Neural cell (in vitro differentiated cells): ENCODE measurements around the gene OCIAD1. TPM values are rescaled to one million over a fixed set of nuclear protein-coding genes. Genes with fewer than 3 reads are reported as not detected.
A peak's percentile ranks its signal among the peaks of the same experiment; 100 is the strongest.

Experiments
- H2AFZ ChIP-seq: fragments of 200-600, 300-800 bp; sonication (generic), shearing (Covaris generic); 2 replicates; pipeline ENCODE4 v1.6.0; 2014; ENCODE audit warnings: low read depth, mild to moderate bottlenecking, antibody characterized with exemption, low read length, moderate library complexity
- H3F3A ChIP-seq: fragments of 200-600 bp; shearing (Covaris generic); 2 replicates; pipeline ENCODE4 v1.6.1; 2016; ENCODE audit warnings: mild to moderate bottlenecking, moderate library complexity, mixed read lengths, antibody characterized with exemption, low read length; ENCODE audit not compliant: insufficient read depth, poor library complexity, severe bottlenecking
- H3K27ac ChIP-seq: fragments of 200-600, 300-800 bp; sonication (generic), shearing (Covaris generic); 2 replicates; pipeline ENCODE4 v1.5.1; 2014; ENCODE audit warnings: mild to moderate bottlenecking, low read length, moderate library complexity
- H3K27me3 ChIP-seq: fragments of 300-800, 200-600 bp; sonication (generic), shearing (Covaris generic); 2 replicates; pipeline ENCODE4 v1.6.0; 2014; ENCODE audit warnings: mild to moderate bottlenecking, low read depth, low read length, moderate library complexity; ENCODE audit not compliant: insufficient read depth
- H3K36me3 ChIP-seq: fragments of 300-800, 200-600 bp; sonication (generic), shearing (Covaris generic); 2 replicates; pipeline ENCODE4 v1.5.1; 2014; ENCODE audit warnings: mild to moderate bottlenecking, antibody characterized with exemption, low read length, moderate library complexity; ENCODE audit not compliant: insufficient read depth
- H3K4me2 ChIP-seq: fragments of 300-800, 200-600 bp; sonication (generic), shearing (Covaris generic); 2 replicates; pipeline ENCODE4 v1.6.0; 2014; ENCODE audit warnings: mild to moderate bottlenecking, low read length
- H3K4me3 ChIP-seq: fragments of 300-800, 200-600 bp; sonication (generic), shearing (Covaris generic); 2 replicates; pipeline ENCODE4 v1.5.1; 2014; ENCODE audit warnings: mild to moderate bottlenecking, low read length, moderate library complexity
- H3K79me2 ChIP-seq: fragments of 200-600 bp; shearing (Covaris generic); replicated peaks from 2 replicates; pipeline ENCODE4 v1.6.0; 2014; ENCODE audit warnings: mild to moderate bottlenecking, low read length, moderate library complexity; ENCODE audit not compliant: insufficient read depth
- H3K9ac ChIP-seq: fragments of 300-800, 200-600 bp; sonication (generic), shearing (Covaris generic); 2 replicates; pipeline ENCODE4 v1.6.1; 2016; ENCODE audit warnings: mild to moderate bottlenecking, low read length, mixed read lengths
- H3K9me2 ChIP-seq: fragments of 200-600 bp; shearing (Covaris generic); 2 replicates; pipeline ENCODE4 v1.6.1; 2016; ENCODE audit warnings: mild to moderate bottlenecking, low read length, mixed read lengths; ENCODE audit not compliant: insufficient read depth
- H3K9me3 ChIP-seq: fragments of 200-600, 300-800 bp; sonication (generic), shearing (Covaris generic); 2 replicates; pipeline ENCODE4 v1.6.1; 2016; ENCODE audit warnings: mild to moderate bottlenecking, mixed run types, low read length, moderate library complexity, mixed read lengths
- H4K20me1 ChIP-seq: fragments of 200-600 bp; shearing (Covaris generic); 2 replicates; pipeline ENCODE4 v1.6.1; 2016; ENCODE audit warnings: mild to moderate bottlenecking, mixed run types; ENCODE audit not compliant: insufficient read depth
- CTCF ChIP-seq: fragments of 450-650 bp; IDR thresholded peaks from 2 replicates; pipeline ENCODE4 v1.5.1; 2014; ENCODE audit warnings: antibody characterized with exemption, mild to moderate bottlenecking, moderate library complexity; ENCODE audit not compliant: poor library complexity, severe bottlenecking
- EP300 ChIP-seq: fragments of 450-650 bp; conservative IDR thresholded peaks from 2 replicates; pipeline ENCODE4 v1.6.1; 2014; ENCODE audit warnings: antibody characterized with exemption, mild to moderate bottlenecking, moderate library complexity; ENCODE audit not compliant: poor library complexity, severe bottlenecking
- EZH2 ChIP-seq: fragments of 200-600, 300-800 bp; shearing (Covaris generic), sonication (generic); IDR thresholded peaks from 2 replicates; pipeline ENCODE4 v1.6.1; 2014; ENCODE audit warnings: antibody characterized with exemption, low read length, borderline replicate concordance, mild to moderate bottlenecking; ENCODE audit not compliant: insufficient read depth, poor library complexity, severe bottlenecking
- MXI1 ChIP-seq: fragments of 450-650 bp; conservative IDR thresholded peaks from 2 replicates; pipeline ENCODE4 v1.6.1; 2014; ENCODE audit warnings: antibody characterized with exemption, mild to moderate bottlenecking; ENCODE audit not compliant: poor library complexity, severe bottlenecking
- POLR2AphosphoS5 ChIP-seq: IDR thresholded peaks from 2 replicates; pipeline ENCODE4 v1.6.1; 2012
- RAD21 ChIP-seq: fragments of 450-650 bp; conservative IDR thresholded peaks from 2 replicates; pipeline ENCODE4 v1.6.1; 2014; ENCODE audit warnings: antibody characterized with exemption, mild to moderate bottlenecking, moderate library complexity
- REST ChIP-seq: IDR thresholded peaks from 2 replicates; pipeline ENCODE4 v1.6.1; 2012; ENCODE audit warnings: borderline replicate concordance
- SMC3 ChIP-seq: fragments of 450-650 bp; conservative IDR thresholded peaks from 2 replicates; pipeline ENCODE4 v1.6.1; 2014; ENCODE audit warnings: antibody characterized with exemption, mild to moderate bottlenecking, moderate library complexity; ENCODE audit not compliant: poor library complexity
- TAF1 ChIP-seq: IDR thresholded peaks from 2 replicates; pipeline ENCODE4 v1.6.1; 2012; ENCODE audit warnings: low read depth
- polyA plus RNA-seq: library from polyadenylated mRNA; depleted of rRNA; stranded (reverse); fragments of >200 nt; gene quantifications from 2 replicates; pipeline ENCODE4 v1.2.3, GENCODE V29; 2014

OCIAD1 gene
- polyA plus RNA-seq, 1 donor from 2014 or later: 449 TPM

GRCh38 chr4:48904541-48905142 lies 73.8 kb downstream of the OCIAD1 start:
- H3K9ac ChIP-seq: no peak overlapping the region
- no peaks in the 10 kb centered on the region for H3K9me3 ChIP-seq
- no peaks in the 10 kb centered on the region for H3K27me3 ChIP-seq
- H3K9me2 ChIP-seq: no peaks in the 10 kb centered on the region
- no peak overlapping the region for H3K4me2 ChIP-seq
- H3K27ac ChIP-seq: no peak overlapping the region
- no peaks in the 10 kb centered on the region for H4K20me1 ChIP-seq
- peaks cover 5% of the 10 kb centered on the region for H3K36me3 ChIP-seq
- peak overlapping the region; percentile 76 for H3K4me3 ChIP-seq
- no peaks in the 10 kb centered on the region for H3F3A ChIP-seq
- peaks cover 3% of the 10 kb centered on the region for H3K79me2 ChIP-seq
- H2AFZ ChIP-seq: no peak overlapping the region
- TF ChIP-seq TAF1: no peak
- TF ChIP-seq MXI1: no peak
- no peak for TF ChIP-seq REST
- TF ChIP-seq EP300: no peak

GRCh38 chr4:48905363-48906015 lies 74.6 kb downstream of the OCIAD1 start:
- Histone ChIP-seq H3K4me2 (peak overlapping the region; percentile 39), H3K27me3 (no peaks in the 10 kb centered on the region), H3K9me3 (no peaks in the 10 kb centered on the region), H3K36me3 (peaks cover 5% of the 10 kb centered on the region), H4K20me1 (no peaks in the 10 kb centered on the region), H3K4me3 (peak overlapping the region; percentile 76), H3K9ac (peak overlapping the region; percentile 77), H3K79me2 (peaks cover 3% of the 10 kb centered on the region), H2AFZ (no peak overlapping the region), H3K9me2 (no peaks in the 10 kb centered on the region), H3F3A (no peaks in the 10 kb centered on the region), H3K27ac (no peak overlapping the region)
- no peak for TF ChIP-seq RAD21
- TF ChIP-seq MXI1: no peak
- no peak for TF ChIP-seq REST
- TF ChIP-seq SMC3: no peak
- TF ChIP-seq CTCF: no peak
- TF ChIP-seq POLR2AphosphoS5: no peak
- no peak for TF ChIP-seq TAF1
- TF ChIP-seq EP300: no peak
- no peak for TF ChIP-seq EZH2
